Measurements from ENCODE around the gene CYP2C19.
"Not testable (repeated sequence)": the region's sequence is repeated elsewhere in the genome, so short reads cannot be mapped to it uniquely, and the experiment has no call there.

Gene CYP2C19

DNA sequence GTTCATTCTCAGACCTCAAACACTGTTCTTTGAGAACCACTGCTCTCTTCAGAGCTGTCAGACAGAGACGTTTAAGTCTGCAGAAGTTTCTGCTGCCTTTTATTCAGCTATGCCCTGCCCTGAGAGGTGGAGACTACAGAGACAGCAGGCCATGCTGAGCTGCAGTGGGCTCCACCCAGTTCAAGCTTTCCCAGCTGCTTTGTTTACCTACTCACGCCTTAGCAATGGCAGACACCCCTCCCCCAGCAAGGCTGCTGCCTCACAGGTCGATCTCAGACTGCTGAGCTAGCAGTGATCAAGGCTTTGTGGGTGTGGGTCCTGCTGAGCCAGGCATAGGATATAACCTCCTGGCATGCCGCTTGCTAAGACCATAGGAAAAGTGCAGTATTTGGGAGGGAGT, 95.5 kb downstream of the CYP2C19 start:
- no peak for DNase-seq

DNA sequence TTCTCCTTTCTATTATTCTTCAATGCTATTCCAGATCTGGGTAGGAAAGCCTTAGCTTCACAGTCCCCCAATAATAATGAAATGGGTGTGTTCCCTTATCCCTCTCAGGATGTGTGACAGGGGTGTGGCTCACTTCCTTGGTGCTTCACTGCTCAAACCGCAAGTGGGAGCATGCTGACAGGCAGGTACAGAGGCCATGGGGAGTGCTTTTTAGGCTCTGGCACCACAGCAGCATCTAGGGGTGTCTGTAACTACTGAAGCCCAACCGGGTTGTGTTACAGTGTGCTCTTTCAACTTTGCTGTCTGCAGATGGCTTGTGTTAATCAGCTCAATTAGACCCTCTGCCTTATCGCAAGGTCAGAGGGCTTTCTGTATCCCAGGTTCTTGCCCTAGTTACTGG, 96.6 kb downstream of the CYP2C19 start:
- H3K27me3 ChIP-seq (replicated peaks; ENCODE audit: control insufficient read depth, insufficient read depth, low read length, poor library complexity, severe bottlenecking) = no peaks in the 10 kb centered on the region

More for the DNA sequence above, 95.5 kb downstream of the CYP2C19 start:
- no peak overlapping the region for H3K4me3 ChIP-seq (ENCODE audit: insufficient read depth, low read depth, low read length, poor library complexity, severe bottlenecking)
- no peaks in the 10 kb centered on the region for H3K36me3 ChIP-seq (ENCODE audit: control insufficient read depth, insufficient read depth, low read length)
- no peaks in the 10 kb centered on the region for H3K4me1 ChIP-seq (ENCODE audit: control insufficient read depth, insufficient read depth, low read length, poor library complexity, severe bottlenecking)
- no peaks in the 10 kb centered on the region for H3K27me3 ChIP-seq (replicated peaks; ENCODE audit: control insufficient read depth, insufficient read depth, low read length, poor library complexity, severe bottlenecking)
- no peaks in the 10 kb centered on the region for H3K9me3 ChIP-seq (ENCODE audit: control insufficient read depth, low read length)
- H3K27ac ChIP-seq (ENCODE audit: insufficient read depth, low read length, poor library complexity, severe bottlenecking) = no peak overlapping the region

DNA sequence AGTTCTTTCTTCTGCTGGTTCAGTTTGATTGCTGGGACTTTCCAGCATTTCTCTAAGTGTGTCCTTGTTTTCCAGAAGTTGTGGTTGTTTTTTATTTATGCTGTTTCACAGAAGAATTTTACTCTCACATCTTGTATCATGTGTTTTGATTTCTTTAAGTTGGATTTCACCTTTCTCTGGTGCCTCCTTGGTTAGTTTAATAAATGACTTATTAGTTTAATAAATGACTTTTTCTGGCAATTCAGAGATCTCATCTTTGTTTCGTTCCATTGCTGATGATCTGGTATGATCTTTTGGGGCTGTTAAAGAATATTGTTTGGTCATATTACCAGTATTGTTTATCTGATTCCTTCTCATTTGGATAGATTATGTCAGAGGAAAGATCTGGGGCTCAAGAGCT, 116.2 kb downstream of the CYP2C19 start:
- no peak for DNase-seq
- Histone ChIP-seq H3K27ac (ENCODE audit: insufficient read depth, low read length, poor library complexity, severe bottlenecking) (no peak overlapping the region), H3K9me3 (ENCODE audit: control insufficient read depth, low read length) (no peaks in the 10 kb centered on the region)

More for the DNA sequence above, 96.6 kb downstream of the CYP2C19 start:
- Histone ChIP-seq H3K4me1 (ENCODE audit: control insufficient read depth, insufficient read depth, low read length, poor library complexity, severe bottlenecking) (no peaks in the 10 kb centered on the region), H3K4me3 (ENCODE audit: insufficient read depth, low read depth, low read length, poor library complexity, severe bottlenecking) (no peak overlapping the region), H3K36me3 (ENCODE audit: control insufficient read depth, insufficient read depth, low read length) (no peaks in the 10 kb centered on the region), H3K9me3 (ENCODE audit: control insufficient read depth, low read length) (no peaks in the 10 kb centered on the region), H3K27ac (ENCODE audit: insufficient read depth, low read length, poor library complexity, severe bottlenecking) (no peak overlapping the region)
- no peak for DNase-seq

DNA sequence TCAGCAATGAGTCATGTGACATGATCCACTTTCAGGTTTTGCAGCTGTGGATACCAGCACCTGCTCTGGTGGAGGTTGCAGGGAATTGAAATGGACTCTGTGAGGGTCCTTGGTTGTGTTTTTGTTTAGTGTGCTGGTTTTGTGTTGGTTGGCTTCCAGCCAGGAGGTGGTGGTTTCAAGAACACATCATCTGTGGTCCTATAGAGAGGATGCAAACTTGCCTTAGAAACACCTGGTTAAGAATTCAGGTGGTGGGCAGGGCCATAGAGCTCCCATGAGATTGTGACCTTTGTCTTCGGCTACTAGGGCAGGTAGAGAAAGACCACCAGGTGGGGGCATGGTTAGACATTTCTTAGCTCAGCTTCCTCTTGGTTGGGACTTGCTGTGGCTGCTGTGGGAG, 116.7 kb downstream of the CYP2C19 start:
- no peaks in the 10 kb centered on the region for H3K27me3 ChIP-seq (replicated peaks; ENCODE audit: control insufficient read depth, insufficient read depth, low read length, poor library complexity, severe bottlenecking)
- DNase-seq = no peak
- H3K9me3 ChIP-seq (ENCODE audit: control insufficient read depth, low read length) = no peaks in the 10 kb centered on the region
- H3K4me1 ChIP-seq (ENCODE audit: control insufficient read depth, insufficient read depth, low read length, poor library complexity, severe bottlenecking) = no peaks in the 10 kb centered on the region
- H3K36me3 ChIP-seq (ENCODE audit: control insufficient read depth, insufficient read depth, low read length) = no peaks in the 10 kb centered on the region
- no peak overlapping the region for H3K27ac ChIP-seq (ENCODE audit: insufficient read depth, low read length, poor library complexity, severe bottlenecking)
- H3K4me3 ChIP-seq (ENCODE audit: insufficient read depth, low read depth, low read length, poor library complexity, severe bottlenecking) = no peak overlapping the region

More for the DNA sequence above, 116.2 kb downstream of the CYP2C19 start:
- H3K4me1 ChIP-seq (ENCODE audit: control insufficient read depth, insufficient read depth, low read length, poor library complexity, severe bottlenecking) = no peaks in the 10 kb centered on the region
- no peaks in the 10 kb centered on the region for H3K27me3 ChIP-seq (replicated peaks; ENCODE audit: control insufficient read depth, insufficient read depth, low read length, poor library complexity, severe bottlenecking)
- H3K36me3 ChIP-seq (ENCODE audit: control insufficient read depth, insufficient read depth, low read length) = no peaks in the 10 kb centered on the region
- no peak overlapping the region for H3K4me3 ChIP-seq (ENCODE audit: insufficient read depth, low read depth, low read length, poor library complexity, severe bottlenecking)

DNA sequence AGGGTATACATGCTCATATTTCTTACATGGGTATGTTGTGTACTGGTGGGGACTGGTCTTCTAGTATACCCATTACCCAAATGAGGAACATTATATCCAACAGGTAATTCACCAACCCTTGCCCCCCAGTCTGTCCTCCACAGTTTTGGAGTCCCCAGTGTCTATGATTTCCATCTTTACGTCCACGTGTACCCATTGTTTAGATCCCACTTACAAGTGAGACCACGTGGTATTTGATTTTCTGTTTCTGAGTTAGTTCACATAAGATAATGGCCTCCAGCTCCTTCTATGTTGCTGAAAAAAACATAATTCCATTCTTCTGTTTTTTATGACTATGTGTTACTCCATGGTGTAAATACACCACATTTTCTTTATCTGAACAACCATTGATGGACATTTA, 126.6 kb downstream of the CYP2C19 start:
- no peaks in the 10 kb centered on the region for H3K4me1 ChIP-seq (ENCODE audit: control insufficient read depth, insufficient read depth, low read length, poor library complexity, severe bottlenecking)
- no peaks in the 10 kb centered on the region for H3K9me3 ChIP-seq (ENCODE audit: control insufficient read depth, low read length)
- H3K4me3 ChIP-seq (ENCODE audit: insufficient read depth, low read depth, low read length, poor library complexity, severe bottlenecking) = no peak overlapping the region
- no peaks in the 10 kb centered on the region for H3K36me3 ChIP-seq (ENCODE audit: control insufficient read depth, insufficient read depth, low read length)
- H3K27ac ChIP-seq (ENCODE audit: insufficient read depth, low read length, poor library complexity, severe bottlenecking) = no peak overlapping the region
- DNase-seq = no peak
- H3K27me3 ChIP-seq (replicated peaks; ENCODE audit: control insufficient read depth, insufficient read depth, low read length, poor library complexity, severe bottlenecking) = no peaks in the 10 kb centered on the region

DNA sequence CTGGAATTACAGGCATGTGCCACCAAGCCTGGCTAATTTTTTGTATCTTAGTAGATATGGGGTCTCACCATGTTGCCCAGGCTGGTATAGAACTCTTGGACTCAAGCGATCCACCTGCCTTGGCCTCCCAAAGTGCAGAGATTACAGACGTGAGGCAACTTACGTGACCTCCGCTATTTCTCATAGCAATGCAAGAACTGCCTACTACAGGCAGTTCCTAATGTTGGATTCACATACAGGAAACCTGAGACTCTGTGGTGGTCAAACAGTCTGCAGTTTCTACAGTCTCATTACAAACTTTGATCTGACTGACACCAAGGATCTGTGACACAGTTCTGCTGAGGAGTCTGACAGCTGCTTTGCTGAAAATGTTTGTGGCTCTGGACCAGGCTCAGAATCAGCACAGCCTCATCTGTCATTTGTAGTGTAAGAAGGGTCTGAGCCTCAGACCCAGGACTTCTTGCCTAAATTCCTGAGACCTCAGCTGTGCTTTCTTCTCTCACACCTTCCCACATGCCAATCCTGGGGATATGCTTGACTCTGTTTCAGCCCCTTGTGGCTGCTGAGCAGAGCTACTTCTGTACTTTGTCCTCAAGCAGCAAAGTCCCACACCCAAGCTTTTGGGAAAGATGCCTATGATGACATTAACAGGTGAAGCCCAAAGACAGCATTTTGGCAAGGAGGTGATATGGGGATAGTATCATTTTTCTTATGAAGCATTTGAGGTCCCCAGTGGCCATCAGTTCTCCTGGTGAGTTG, 128.0 kb downstream of the CYP2C19 start:
- no peaks in the 10 kb centered on the region for H3K4me1 ChIP-seq (ENCODE audit: control insufficient read depth, insufficient read depth, low read length, poor library complexity, severe bottlenecking)
- H3K27me3 ChIP-seq (replicated peaks; ENCODE audit: control insufficient read depth, insufficient read depth, low read length, poor library complexity, severe bottlenecking) = no peaks in the 10 kb centered on the region
- H3K27ac ChIP-seq (ENCODE audit: insufficient read depth, low read length, poor library complexity, severe bottlenecking) = no peak overlapping the region
- no peaks in the 10 kb centered on the region for H3K36me3 ChIP-seq (ENCODE audit: control insufficient read depth, insufficient read depth, low read length)
- H3K4me3 ChIP-seq (ENCODE audit: insufficient read depth, low read depth, low read length, poor library complexity, severe bottlenecking) = no peak overlapping the region
- no peaks in the 10 kb centered on the region for H3K9me3 ChIP-seq (ENCODE audit: control insufficient read depth, low read length)
- DNase-seq = no peak

DNA sequence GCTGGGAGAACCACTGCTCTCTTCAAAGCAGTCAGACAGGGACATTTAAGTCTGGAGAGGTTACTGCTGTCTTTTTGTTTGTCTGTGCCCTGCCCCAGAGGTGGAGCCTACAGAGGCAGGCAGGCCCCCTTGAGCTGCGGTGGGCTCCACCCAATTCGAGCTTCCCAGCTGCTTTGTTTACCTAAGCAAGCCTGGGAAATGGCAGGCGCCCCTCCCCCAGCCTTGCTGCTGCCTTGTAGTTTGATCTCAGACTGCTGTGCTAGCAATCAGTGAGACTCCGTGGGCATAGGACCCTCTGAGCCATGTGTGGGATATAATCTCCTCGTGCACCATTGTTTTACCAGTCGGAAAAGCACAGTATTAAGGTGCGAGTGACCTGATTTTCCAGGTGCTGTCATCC, 135.9 kb downstream of the CYP2C19 start:
- H3K4me1 ChIP-seq (ENCODE audit: control insufficient read depth, insufficient read depth, low read length, poor library complexity, severe bottlenecking); H3K27ac ChIP-seq (ENCODE audit: insufficient read depth, low read length, poor library complexity, severe bottlenecking); H3K36me3 ChIP-seq (ENCODE audit: control insufficient read depth, insufficient read depth, low read length); H3K9me3 ChIP-seq (ENCODE audit: control insufficient read depth, low read length); H3K27me3 ChIP-seq (replicated peaks; ENCODE audit: control insufficient read depth, insufficient read depth, low read length, poor library complexity, severe bottlenecking); H3K4me3 ChIP-seq (ENCODE audit: insufficient read depth, low read depth, low read length, poor library complexity, severe bottlenecking); DNase-seq: not testable (repeated sequence)

DNA sequence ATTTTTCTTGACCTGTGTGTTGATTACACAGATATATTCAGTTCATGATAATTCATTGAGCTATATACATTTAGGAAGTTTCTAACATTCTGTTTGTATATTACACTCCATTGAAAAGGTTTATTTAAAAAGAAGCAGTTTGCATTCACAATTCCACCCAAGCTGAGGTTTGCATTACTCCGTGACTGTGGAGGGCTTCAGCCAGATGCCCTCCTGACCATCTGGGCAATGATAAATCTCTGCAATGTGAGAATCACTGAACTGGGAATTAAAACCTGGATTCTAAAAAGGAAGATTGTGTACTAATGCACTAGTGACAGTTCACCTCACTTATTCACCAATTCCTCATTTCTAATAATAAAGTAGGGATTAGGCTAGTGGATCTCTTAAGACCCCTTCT, 139.6 kb downstream of the CYP2C19 start:
- no peaks in the 10 kb centered on the region for H3K36me3 ChIP-seq (ENCODE audit: control insufficient read depth, insufficient read depth, low read length)
- no peak for DNase-seq
- no peaks in the 10 kb centered on the region for H3K9me3 ChIP-seq (ENCODE audit: control insufficient read depth, low read length)
- no peaks in the 10 kb centered on the region for H3K4me1 ChIP-seq (ENCODE audit: control insufficient read depth, insufficient read depth, low read length, poor library complexity, severe bottlenecking)
- H3K27ac ChIP-seq (ENCODE audit: insufficient read depth, low read length, poor library complexity, severe bottlenecking) = no peak overlapping the region
- H3K27me3 ChIP-seq (replicated peaks; ENCODE audit: control insufficient read depth, insufficient read depth, low read length, poor library complexity, severe bottlenecking) = no peaks in the 10 kb centered on the region
- no peak overlapping the region for H3K4me3 ChIP-seq (ENCODE audit: insufficient read depth, low read depth, low read length, poor library complexity, severe bottlenecking)

DNA sequence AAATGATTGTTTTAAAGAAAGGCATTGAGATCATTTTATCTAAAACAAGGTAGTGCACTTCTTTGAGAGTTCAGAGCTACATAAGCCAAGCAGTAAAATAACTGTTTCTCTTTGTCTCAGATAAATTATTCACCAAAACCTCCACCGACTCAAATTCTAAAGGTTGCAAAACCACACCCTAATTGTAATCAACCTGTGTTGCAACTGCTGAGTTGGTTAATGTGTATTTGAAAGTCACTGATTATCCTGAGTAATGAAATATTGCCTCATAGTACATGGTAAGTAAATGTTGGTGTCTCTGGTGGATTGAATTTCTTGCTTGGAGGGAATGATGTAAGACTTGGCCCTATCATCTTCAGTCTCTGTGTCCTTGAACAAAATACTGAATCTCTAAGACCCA, 140.1 kb downstream of the CYP2C19 start:
- no peak overlapping the region for H3K4me3 ChIP-seq (ENCODE audit: insufficient read depth, low read depth, low read length, poor library complexity, severe bottlenecking)
- no peak for DNase-seq
- no peaks in the 10 kb centered on the region for H3K4me1 ChIP-seq (ENCODE audit: control insufficient read depth, insufficient read depth, low read length, poor library complexity, severe bottlenecking)
- H3K9me3 ChIP-seq (ENCODE audit: control insufficient read depth, low read length) = no peaks in the 10 kb centered on the region
- H3K27me3 ChIP-seq (replicated peaks; ENCODE audit: control insufficient read depth, insufficient read depth, low read length, poor library complexity, severe bottlenecking) = no peaks in the 10 kb centered on the region
- no peak overlapping the region for H3K27ac ChIP-seq (ENCODE audit: insufficient read depth, low read length, poor library complexity, severe bottlenecking)
- H3K36me3 ChIP-seq (ENCODE audit: control insufficient read depth, insufficient read depth, low read length) = no peaks in the 10 kb centered on the region
